SH-SY5Y (cell line): ENCODE data around the gene TNPO2.

Source experiments
- GATA2 ChIP-seq: IDR thresholded peaks from 2 replicates; pipeline ENCODE4 v1.6.1; 2011; ENCODE audit warnings: mild to moderate bottlenecking, low read depth, low read length
- GATA3 ChIP-seq: IDR thresholded peaks from 2 replicates; pipeline ENCODE4 v1.6.1; 2011; ENCODE audit warnings: low read depth, mild to moderate bottlenecking, low read length, moderate library complexity

Gene TNPO2

DNA sequence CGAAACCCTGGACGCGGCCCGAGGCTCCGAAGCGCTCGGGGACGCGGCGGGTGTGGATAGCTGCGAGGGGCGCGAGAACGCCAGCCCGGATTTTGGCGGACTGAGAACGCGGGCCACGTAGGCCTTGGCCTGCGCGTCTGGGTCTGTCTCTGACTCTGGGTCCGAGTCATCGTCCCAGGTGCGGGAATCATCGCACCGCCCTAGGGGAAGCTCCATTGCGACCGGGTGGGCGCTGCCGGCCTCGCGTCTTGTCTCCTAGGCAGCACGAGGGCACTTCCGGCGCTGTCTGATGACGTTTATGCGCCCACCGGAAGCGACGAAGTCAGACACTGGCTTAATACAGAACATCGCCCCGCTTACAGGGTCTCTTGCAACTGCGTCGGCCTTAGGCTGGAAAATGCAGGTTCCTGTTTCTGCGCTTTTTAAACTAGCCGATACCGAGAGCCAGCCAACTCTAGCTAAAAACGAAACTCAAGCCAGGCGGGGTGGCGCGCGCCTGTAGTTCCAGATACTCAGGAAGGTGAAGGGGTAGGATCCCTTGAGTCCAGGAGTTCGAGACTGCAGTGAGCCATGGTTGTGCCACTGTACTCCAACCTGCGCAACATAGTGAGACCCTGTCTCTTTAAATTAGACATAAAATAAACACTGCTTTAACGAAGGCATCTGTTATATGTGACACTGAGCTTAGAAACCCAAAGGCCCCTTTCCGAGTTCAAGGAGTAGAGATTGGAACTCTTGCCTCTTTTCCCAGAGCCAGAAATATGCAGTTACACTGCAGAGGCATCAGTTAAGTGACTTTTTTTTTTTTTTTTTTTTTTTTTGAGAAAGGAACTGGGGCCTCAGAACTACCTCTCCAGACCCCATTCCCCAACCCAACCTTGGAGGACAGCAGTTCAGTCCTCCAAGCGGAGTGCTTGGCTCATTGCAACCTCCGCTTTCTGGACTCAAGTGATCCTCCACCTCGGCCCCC lies 27.1 kb downstream of the TNPO2 start, which contains the start of gene FBXW9:
Gene FBXW9, minus strand, starts transcription at position 266 of the 970 bp plus-strand sequence. Its CDS starts 50 bp downstream, at position 216.
- TF ChIP-seq GATA2: no peak
- TF ChIP-seq GATA3: no peak

DNA sequence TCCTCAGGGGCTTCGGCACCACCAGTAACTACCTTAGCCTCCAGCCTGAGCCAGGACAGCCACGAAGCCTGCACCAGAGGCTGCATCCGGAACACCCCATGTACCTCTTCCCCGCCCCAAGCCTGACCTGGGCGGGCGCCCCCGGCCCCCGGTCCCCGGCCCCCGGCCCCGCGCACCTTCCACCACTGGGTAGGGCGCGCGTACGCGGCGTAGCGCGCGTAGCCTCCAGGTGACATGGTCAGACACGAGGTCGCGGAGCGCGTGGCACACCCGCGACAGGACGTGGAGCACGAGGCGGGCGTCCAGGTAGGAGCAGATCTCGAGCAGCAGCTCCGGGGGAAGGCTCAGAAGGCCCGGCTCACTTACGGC lies 27.8 kb downstream of the TNPO2 start:
- no peak for TF ChIP-seq GATA2
- no peak for TF ChIP-seq GATA3

GRCh38 chr19:12695514-12695913 lies 28.2 kb downstream of the TNPO2 start:
- TF ChIP-seq GATA2 (no peak), GATA3 (no peak)

- TF ChIP-seq GATA2: no peak
- TF ChIP-seq GATA3: no peak
These were observed 28.6 kb downstream of the TNPO2 start for GRCh38 chr19:12695096-12695495.

GRCh38 chr19:12694641-12695040 lies 29.1 kb downstream of the TNPO2 start:
- no peak for TF ChIP-seq GATA2
- TF ChIP-seq GATA3: no peak

DNA sequence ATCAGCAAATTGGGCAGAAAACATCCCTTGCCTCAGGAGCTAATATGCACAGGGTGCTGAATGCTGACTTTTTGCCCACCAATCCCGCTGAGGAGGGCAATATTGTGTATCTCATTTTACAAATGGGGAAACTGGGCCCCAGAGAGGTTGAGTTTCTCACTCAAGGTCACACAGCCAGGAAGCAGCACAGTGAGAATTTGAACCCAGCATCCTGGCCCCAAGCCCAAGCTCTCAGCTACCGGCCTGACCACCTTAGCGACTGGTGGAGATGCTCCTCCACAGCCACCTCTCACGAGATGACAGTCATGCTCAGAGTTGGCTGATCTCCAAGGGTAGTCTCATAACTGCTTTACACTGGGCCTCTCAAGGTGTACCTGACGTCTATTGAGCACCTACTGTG lies 30.8 kb downstream of the TNPO2 start:
- TF ChIP-seq GATA3 (no peak), GATA2 (no peak)

- TF ChIP-seq GATA2 (no peak), GATA3 (no peak)
These were observed 34.0 kb downstream of the TNPO2 start for GRCh38 chr19:12689581-12690216.

GRCh38 chr19:12689012-12689411 lies 34.7 kb downstream of the TNPO2 start:
- TF ChIP-seq GATA2 (no peak), GATA3 (no peak)

GRCh38 chr19:12687496-12688196 lies 36.1 kb downstream of the TNPO2 start, which contains the start of gene GNG14:
GNG14 (plus strand) TSS chr19:12687998; CDS start chr19:12688049, 51 bp downstream.
- TF ChIP-seq GATA3: no peak
- no peak for TF ChIP-seq GATA2

- TF ChIP-seq GATA2: no peak
- no peak for TF ChIP-seq GATA3
These were observed 37.9 kb downstream of the TNPO2 start for GRCh38 chr19:12685831-12686230.

- TF ChIP-seq GATA2: no peak
- no peak for TF ChIP-seq GATA3
These were observed 42.4 kb downstream of the TNPO2 start, which contains the start of gene DHPS for GRCh38 chr19:12681074-12681987. DHPS (minus strand) TSS chr19:12681880; CDS start chr19:12681766, 114 bp downstream.

DNA sequence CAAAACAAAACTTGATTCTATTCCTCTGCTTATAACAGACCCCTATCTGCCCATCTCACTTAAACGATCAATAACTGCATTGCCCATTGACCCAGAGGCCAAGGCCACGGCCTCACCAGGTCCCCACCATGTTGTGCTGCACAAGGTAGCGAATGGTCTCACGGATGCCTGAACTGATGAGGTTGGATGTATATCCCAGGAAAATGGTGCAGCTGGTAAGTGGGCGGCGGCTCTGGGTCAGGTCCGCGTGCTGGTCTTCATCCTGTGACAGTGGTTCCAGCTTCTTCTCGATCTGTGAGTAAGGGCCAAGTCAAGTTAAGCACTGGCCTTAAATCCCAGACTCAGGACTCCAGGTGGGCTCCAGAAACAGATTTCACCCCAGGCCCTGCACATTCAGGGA lies 43.7 kb downstream of the TNPO2 start:
- TF ChIP-seq GATA3 (no peak), GATA2 (no peak)

DNA sequence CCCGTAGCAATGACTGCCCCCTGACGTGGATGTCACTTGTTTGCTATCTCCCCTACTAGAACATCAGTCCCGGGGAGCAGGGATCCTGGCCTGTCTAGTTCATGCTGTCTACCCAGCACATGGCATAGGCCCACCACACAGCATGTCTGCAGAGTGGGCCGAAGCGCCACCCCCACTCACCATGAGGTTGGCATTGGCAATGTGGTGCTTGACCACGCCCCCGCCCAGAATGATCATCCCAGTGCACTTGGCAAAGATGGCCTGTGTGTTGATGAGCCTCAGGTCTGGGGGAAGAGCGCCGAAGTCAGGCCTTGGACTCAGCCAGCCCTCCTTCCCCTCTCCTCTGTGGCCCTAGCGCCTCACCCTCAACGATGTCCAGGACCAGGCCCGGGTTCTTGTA lies 46.8 kb downstream of the TNPO2 start:
- no peak for TF ChIP-seq GATA3
- no peak for TF ChIP-seq GATA2
